22Rv1 (cell line): ENCODE measurements around the gene SLF1.

Experiments
- ZFX ChIP-seq: fragments of 450-650 bp; IDR thresholded peaks from 2 replicates; pipeline ENCODE4 v1.6.1; 2017; ENCODE audit warnings: antibody characterized with exemption, borderline replicate concordance
- TF ChIP-seq, protein P1 (sequence below): fragments of 450-650 bp; IDR thresholded peaks from 2 replicates; pipeline ENCODE4 v1.5.1; 2017; ENCODE audit warnings: mild to moderate bottlenecking

- TF ChIP-seq, protein P1, sequence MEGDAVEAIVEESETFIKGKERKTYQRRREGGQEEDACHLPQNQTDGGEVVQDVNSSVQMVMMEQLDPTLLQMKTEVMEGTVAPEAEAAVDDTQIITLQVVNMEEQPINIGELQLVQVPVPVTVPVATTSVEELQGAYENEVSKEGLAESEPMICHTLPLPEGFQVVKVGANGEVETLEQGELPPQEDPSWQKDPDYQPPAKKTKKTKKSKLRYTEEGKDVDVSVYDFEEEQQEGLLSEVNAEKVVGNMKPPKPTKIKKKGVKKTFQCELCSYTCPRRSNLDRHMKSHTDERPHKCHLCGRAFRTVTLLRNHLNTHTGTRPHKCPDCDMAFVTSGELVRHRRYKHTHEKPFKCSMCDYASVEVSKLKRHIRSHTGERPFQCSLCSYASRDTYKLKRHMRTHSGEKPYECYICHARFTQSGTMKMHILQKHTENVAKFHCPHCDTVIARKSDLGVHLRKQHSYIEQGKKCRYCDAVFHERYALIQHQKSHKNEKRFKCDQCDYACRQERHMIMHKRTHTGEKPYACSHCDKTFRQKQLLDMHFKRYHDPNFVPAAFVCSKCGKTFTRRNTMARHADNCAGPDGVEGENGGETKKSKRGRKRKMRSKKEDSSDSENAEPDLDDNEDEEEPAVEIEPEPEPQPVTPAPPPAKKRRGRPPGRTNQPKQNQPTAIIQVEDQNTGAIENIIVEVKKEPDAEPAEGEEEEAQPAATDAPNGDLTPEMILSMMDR, result no peak
- no peak for TF ChIP-seq ZFX
Measured at GRCh38 chr5:94711785-94712184, 93.3 kb downstream of the SLF1 start.
